ENCODE measurements around the gene SH3BP4. TPM values are rescaled to one million over a fixed set of nuclear protein-coding genes. Genes with fewer than 3 reads are reported as not detected.

Gene SH3BP4
- total and polyA plus RNA-seq, 2 of the 13 experiments (the other 11 are each of a cell fraction or from before 2014, with no cell fraction given): 34.6 to 99.1 TPM

GRCh38 chr2:234976479-234977227 is 24.8 kb downstream of the SH3BP4 start (continued):
- no peak for TF ChIP-seq ZNF737 (CRISPR knock-in tag; IDR thresholded peaks at IDR 0.05; ENCODE audit: borderline replicate concordance)
- no peak for TF ChIP-seq ZNF432 (CRISPR knock-in tag; IDR thresholded peaks at IDR 0.05; ENCODE audit: borderline replicate concordance)
- no peak for TF ChIP-seq ZNF10 (CRISPR knock-in tag; IDR thresholded peaks at IDR 0.05; ENCODE audit: borderline replicate concordance, low read depth)
- TF ChIP-seq MTF1 (CRISPR knock-in tag; IDR thresholded peaks at IDR 0.05): no peak
- TF ChIP-seq SMAD3 (CRISPR knock-in tag; IDR thresholded peaks at IDR 0.05): 0 out of 2 replicates have a peak, but pooled peaks have one; percentile 21
- TF ChIP-seq ZNF556 (CRISPR knock-in tag; IDR thresholded peaks at IDR 0.05; ENCODE audit: borderline replicate concordance): no peak
- no peak for TF ChIP-seq SNAPC5 (CRISPR knock-in tag; IDR thresholded peaks at IDR 0.05; ENCODE audit: borderline replicate concordance)
- no peak for TF ChIP-seq HOXA9 (CRISPR knock-in tag; IDR thresholded peaks at IDR 0.05; ENCODE audit: borderline replicate concordance)
- TF ChIP-seq TFDP1 (CRISPR knock-in tag; IDR thresholded peaks at IDR 0.05; ENCODE audit: borderline replicate concordance): peak; percentile 32; the same call in 1 of the 2 replicates
- TF ChIP-seq PAXIP1 (CRISPR knock-in tag; conservative IDR thresholded peaks at IDR 0.05): peak; percentile 56
- peak; percentile 46 for TF ChIP-seq RARA (CRISPR knock-in tag; IDR thresholded peaks at IDR 0.05)
- no peak for TF ChIP-seq NRL (CRISPR knock-in tag; IDR thresholded peaks at IDR 0.05; ENCODE audit: borderline replicate concordance)
- peak; percentile 15; the same call in 1 of the 2 replicates for TF ChIP-seq SALL2 (CRISPR knock-in tag; IDR thresholded peaks at IDR 0.05)
- TF ChIP-seq ETV5 (CRISPR knock-in tag; IDR thresholded peaks at IDR 0.05; ENCODE audit: borderline replicate concordance): peak; percentile 11; the same call in 1 of the 2 replicates
- no peak for TF ChIP-seq ZNF781 (CRISPR knock-in tag; IDR thresholded peaks at IDR 0.05; ENCODE audit: borderline replicate concordance, not compliant biosample characterization)
- TF ChIP-seq PCBP1 (IDR thresholded peaks at IDR 0.05; ENCODE audit: borderline replicate concordance, low read depth, low read length): no peak
- TF ChIP-seq SMYD3 (CRISPR knock-in tag; IDR thresholded peaks at IDR 0.05): no peak
- TF ChIP-seq NR0B2 (CRISPR knock-in tag; IDR thresholded peaks at IDR 0.05): no peak
- TF ChIP-seq ZHX1 (CRISPR knock-in tag; IDR thresholded peaks at IDR 0.05; ENCODE audit: low read depth): 0 out of 2 replicates have a peak, but pooled peaks have one; percentile 17

All from HepG2 (cell line).